ENCODE measurements around the gene PRPF38A. TPM values are rescaled to one million over a fixed set of nuclear protein-coding genes. Genes with fewer than 3 reads are reported as not detected.
A peak's percentile ranks its signal among the peaks of the same experiment; 100 is the strongest.

The PRPF38A gene, protein sequence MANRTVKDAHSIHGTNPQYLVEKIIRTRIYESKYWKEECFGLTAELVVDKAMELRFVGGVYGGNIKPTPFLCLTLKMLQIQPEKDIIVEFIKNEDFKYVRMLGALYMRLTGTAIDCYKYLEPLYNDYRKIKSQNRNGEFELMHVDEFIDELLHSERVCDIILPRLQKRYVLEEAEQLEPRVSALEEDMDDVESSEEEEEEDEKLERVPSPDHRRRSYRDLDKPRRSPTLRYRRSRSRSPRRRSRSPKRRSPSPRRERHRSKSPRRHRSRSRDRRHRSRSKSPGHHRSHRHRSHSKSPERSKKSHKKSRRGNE
- polyA plus RNA-seq, result 10 to 100 TPM; 34.3 to 56.6 (median 42.0) TPM

DNA sequence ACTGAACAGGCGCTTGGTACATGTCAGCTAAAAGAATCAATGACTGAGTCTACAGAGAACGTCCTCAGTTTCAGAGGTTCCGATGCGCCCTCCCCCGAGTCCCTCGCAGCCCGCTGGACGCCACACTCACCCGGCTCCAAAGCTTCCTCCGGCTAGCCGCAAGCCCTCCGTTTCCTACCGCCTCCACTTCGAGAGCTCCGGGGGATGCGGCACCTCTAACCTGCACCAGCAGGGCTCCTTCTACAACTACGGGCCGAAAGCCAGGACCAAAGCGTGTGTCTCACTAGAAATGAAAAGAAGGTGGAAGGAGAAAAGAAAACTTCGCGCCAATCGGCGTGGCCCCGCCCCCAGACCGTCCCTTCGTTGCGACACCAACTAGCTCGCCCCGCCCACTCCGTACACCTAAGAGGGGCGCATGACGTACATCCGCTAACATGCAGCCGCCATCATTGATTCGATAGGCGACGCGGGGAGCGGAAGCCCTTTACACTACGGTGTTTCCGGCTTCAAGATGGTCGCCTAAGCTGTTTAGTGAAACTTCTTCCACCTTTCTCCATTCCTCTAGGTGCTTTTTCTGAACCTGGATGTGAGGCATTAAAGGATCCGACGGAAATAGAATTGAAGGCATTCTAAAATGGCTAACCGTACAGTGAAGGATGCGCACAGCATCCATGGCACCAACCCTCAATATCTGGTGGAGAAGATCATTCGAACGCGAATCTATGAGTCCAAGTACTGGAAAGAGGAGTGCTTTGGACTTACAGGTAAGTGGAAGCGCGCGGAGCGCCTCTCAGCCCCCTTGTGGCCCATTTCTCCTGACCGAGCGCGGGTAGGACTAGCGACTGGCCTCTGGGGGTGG lies at the start of gene PRPF38A, which contains the start of gene ORC1:
PRPF38A (plus strand) TSS at position 487 of the 859 bp plus-strand sequence; CDS start at position 635, 148 bp downstream.
ORC1 (minus strand) TSS at position 308 of the 859 bp plus-strand sequence. CDS start 2,200 bp downstream, outside the sequence.
- peak; percentile 94 for DNase-seq
- Mint-ChIP-seq H3K36me3 (peaks cover 14 to 27% (median 16%) of the 10 kb centered on the region in 3 donors), H3K9me3 (no peaks in the 10 kb centered on the region), H3K27me3 (ENCODE audit: low read depth in 3 of 3) (peaks cover 4 to 12% (median 9%) of the 10 kb centered on the region in 3 donors), H3K4me1 (peaks cover 33 to 54% of the 10 kb centered on the region in 2 donors), H3K4me3 (peak within 1 kb of the TSS; percentile 99 to 100 (median 99)), H3K27ac (peak within 1 kb of the TSS; percentile 94 to 99 (median 99))

DNA sequence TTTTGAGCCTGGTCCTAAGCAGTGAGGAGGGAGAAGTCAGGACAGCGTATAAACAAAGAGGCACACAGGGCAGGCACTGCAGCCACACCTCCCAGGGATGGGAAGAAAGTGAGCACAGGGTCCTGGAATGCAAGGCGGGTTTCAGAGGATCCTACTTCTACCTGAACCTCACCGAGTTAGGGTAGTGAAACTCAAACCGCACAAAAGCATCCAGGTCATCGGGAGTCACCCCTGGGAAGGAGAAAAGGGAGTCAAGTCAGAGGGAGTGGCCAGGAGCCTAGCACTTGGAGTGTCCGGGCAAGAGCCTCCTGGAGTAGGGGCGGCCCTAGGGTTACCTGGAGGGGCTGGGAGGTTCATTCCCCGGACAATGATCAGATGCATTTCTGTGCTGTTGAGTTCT lies 49.0 kb upstream of the PRPF38A start:
- DNase-seq, result no peak
- Mint-ChIP-seq H3K27ac (peak overlapping the region in 2 of 6 donors; percentile 14 to 24), H3K4me3 (no peak overlapping the region), H3K4me1 (no peaks in the 10 kb centered on the region), H3K27me3 (ENCODE audit: low read depth in 3 of 3) (peaks cover 0 to 2% (median 0%) of the 10 kb centered on the region in 3 donors), H3K9me3 (no peaks in the 10 kb centered on the region), H3K36me3 (peaks cover 4 to 53% (median 26%) of the 10 kb centered on the region in 3 donors)

DNA sequence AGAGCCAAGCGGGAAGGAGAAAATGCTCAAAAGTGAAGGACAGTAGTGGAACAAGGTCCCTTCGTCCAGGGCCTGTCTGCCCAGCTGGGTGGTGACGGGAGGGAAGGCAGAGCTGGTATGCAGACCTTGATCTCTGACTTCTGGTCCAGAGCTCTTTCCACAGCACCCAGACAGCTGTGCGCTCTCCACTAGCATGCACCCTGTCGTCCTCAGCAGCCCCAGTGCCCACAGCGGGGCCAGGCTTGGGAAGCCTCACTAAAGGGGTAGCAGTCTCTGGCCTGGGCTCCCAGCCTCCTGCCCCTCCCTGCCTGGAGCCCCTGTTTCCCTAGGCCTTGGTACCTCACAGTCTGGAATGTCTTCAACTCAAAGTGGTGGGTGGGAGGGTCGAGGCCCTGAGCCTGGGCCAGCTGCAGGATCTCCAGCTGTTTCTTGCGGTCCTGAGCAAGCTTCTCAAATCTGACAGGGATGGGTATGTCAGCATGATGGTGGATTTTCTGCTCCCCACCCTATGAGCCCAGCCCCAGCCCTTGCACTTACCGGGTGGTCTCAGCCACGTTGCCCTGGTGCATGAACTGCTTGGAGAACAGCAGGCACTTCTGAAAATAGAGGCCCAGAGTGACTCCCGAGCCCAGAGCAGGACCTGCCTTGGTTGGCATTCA lies 48.4 kb upstream of the PRPF38A start:
- Mint-ChIP-seq H3K36me3 (peaks cover 4 to 55% (median 26%) of the 10 kb centered on the region in 3 donors), H3K27me3 (ENCODE audit: low read depth in 3 of 3) (peaks cover 0 to 2% (median 0%) of the 10 kb centered on the region in 3 donors), H3K4me3 (no peak overlapping the region), H3K27ac (peak overlapping the region in 1 of 6 donors; percentile 2), H3K4me1 (no peaks in the 10 kb centered on the region), H3K9me3 (peaks cover 0 to under 1% (median 0%) of the 10 kb centered on the region in 6 donors)
- no peak for DNase-seq

DNA sequence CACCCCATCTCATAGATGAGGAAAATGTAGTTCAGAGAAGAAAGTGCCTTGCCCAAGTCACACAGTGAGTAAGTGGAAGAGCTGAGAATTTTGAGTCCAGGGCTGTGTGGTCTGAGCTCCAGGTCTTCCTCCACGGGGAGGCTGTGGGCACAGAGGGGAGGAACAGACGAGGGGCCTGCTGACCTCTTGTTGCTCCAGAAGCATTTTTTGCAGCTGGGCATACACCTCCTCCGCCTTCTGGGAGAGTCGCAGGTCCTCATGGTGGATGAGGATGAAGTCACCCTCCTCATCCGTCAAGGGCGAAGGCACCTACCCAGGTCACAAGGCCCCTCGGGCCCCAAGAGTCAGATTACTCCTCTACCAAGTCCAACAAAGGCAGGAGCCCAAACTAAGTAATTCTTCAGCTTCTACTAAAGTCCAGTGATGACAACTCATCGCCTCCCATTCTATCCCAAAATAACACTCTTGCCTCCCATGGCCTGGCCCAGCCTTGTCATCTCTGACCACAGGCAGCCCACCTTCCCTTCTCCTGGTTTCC lies 47.5 kb upstream of the PRPF38A start:
- peaks cover 0 to 2% (median 0%) of the 10 kb centered on the region in 3 donors for H3K27me3 Mint-ChIP-seq (ENCODE audit: low read depth in 3 of 3)
- no peak overlapping the region for H3K4me3 Mint-ChIP-seq
- peak overlapping the region in 2 of 6 donors; percentile 57 to 65 for H3K27ac Mint-ChIP-seq
- H3K4me1 Mint-ChIP-seq, result peaks cover 0 to 3% of the 10 kb centered on the region in 2 donors
- H3K9me3 Mint-ChIP-seq, result peaks cover 0 to 1% (median 0%) of the 10 kb centered on the region in 6 donors
- H3K36me3 Mint-ChIP-seq, result peaks cover 9 to 65% (median 31%) of the 10 kb centered on the region in 3 donors
- no peak for DNase-seq

DNA sequence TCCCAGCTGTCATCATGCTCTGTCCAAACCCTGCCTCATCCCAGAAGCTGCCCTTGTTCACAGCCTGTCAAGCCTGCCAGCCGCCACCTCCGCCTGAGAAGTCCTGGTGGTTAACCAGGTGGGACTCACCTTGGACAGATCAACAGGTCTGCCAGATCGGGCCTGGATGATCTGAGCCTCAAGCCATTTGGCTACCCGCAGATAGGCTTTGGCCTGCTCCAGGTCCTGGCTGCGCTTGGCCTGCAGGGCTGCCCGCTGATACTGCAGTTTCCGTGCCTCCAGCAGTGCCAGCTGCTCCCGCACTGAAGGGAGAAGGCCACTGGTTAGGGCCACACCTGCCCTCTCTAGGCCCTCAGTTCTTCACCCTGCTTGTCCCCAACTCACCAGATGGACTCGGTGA lies 47.0 kb upstream of the PRPF38A start:
- Mint-ChIP-seq H3K4me3 (no peak overlapping the region), H3K36me3 (peaks cover 10 to 65% (median 31%) of the 10 kb centered on the region in 3 donors), H3K27me3 (ENCODE audit: low read depth in 3 of 3) (peaks cover 0 to 2% (median 0%) of the 10 kb centered on the region in 3 donors), H3K4me1 (peaks cover 3 to 5% of the 10 kb centered on the region in 2 donors), H3K9me3 (peaks cover 0 to 1% (median 0%) of the 10 kb centered on the region in 6 donors), H3K27ac (peak overlapping the region in 1 of 6 donors; percentile 65)
- DNase-seq, result no peak

DNA sequence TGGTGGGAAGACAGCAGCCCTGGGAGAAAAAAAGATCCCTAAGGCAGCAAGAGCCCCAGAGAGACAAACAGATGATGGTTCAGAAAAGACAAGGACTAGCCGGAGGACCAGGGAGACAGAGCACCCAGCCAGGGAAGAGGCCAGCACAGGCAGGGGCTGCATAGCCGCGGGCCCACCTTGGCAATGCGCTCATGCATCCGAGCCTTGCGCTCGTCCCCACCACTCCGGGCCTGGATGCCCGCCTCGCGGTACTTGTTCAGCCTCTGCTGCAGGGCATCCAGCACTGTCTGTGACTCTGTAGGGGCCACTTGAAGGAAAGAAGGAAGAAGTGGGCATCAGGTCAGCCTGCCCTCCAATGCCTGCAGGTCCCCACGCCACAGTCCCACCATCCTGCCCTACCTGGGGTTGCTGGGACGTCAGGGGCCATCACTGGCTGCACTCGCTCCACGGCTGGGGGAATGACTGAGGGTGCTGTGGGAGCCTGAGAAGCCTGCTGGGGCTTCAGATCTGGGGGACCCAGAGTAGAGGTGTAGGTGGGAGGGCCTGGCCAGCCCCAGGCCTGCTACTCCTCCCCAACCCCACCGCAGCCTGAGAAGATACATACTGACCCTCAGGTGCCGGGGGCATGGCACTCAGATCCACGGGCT lies 45.4 kb upstream of the PRPF38A start:
- Mint-ChIP-seq H3K27me3 (ENCODE audit: low read depth in 3 of 3) (no peaks in the 10 kb centered on the region), H3K9me3 (peaks cover 0 to 1% (median 0%) of the 10 kb centered on the region in 6 donors), H3K4me1 (peaks cover 8 to 14% of the 10 kb centered on the region in 2 donors), H3K4me3 (no peak overlapping the region), H3K27ac (peak overlapping the region in 1 of 6 donors; percentile 76), H3K36me3 (peaks cover 6 to 56% (median 23%) of the 10 kb centered on the region in 3 donors)
- DNase-seq, result no peak

DNA sequence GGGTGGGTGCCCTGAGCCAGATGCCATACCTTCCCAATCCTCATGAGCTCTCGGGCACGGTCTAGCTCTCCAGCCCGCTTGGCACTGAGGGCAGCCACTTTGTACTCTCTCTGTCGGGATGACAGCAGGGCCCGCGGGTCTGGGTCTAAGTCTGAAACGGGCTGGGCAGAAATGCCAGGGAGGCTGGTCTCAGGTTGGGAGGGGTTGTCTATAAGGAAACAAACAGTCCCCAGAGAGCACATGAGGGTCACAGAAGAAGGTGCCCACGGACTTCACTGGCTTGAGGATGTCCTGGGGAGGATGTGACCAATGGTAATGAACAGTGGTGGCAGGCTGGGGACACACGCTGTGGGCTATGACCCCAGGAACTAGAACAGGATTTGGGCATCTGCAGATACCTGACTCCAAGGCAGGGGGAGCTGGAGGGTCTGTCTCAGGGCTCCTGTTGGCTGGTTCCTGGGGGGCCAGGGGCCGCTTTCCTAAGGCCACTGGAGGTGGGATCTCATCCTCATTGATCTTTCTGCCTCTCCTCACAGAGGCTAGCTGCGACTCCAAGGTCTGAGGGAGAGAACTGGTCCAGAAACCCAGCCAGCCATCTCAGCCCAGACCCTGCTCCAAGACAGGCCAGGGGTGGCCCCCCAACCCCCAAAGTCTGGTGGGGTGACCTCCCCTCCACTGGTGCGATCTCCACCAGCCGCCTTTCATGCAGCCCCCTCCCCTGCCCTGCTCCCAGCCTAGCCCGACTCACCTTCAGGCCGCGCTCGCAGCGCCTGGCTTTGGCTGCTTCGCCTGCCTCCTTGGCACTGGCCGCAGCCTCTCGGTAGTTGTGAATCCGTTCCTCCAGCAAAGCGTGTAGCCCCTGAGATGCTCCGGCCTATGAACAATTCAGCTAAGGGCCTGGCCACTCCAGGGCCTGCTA lies 44.5 kb upstream of the PRPF38A start:
- Mint-ChIP-seq H3K4me3 (no peak overlapping the region), H3K9me3 (peaks cover 0 to 1% (median 0%) of the 10 kb centered on the region in 6 donors), H3K4me1 (peaks cover 18 to 23% of the 10 kb centered on the region in 2 donors), H3K36me3 (peaks cover 6 to 46% (median 22%) of the 10 kb centered on the region in 3 donors), H3K27me3 (ENCODE audit: low read depth in 3 of 3) (peaks cover 0 to under 1% (median 0%) of the 10 kb centered on the region in 3 donors), H3K27ac (no peak overlapping the region)
- no peak for DNase-seq

DNA sequence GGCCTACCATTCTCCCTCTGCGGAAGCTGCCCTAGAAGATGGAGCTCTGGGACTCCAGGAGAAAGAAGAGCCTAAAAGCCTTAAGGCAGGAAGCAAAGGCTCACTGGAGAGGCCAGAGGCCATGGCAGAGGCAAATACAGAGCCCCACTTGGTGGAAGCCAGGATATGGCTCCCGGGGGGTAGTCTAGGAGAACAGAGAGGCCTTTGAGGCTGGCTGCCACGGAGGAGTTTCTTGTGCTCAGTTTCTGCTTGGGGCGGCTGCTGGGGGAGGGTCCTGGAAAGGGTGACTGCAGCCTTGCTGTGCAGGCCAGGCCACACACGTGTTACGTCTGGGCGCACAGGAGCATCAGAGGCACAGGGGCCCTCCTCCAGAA lies 43.8 kb upstream of the PRPF38A start:
- Mint-ChIP-seq H3K4me1 (peaks cover 24 to 30% of the 10 kb centered on the region in 2 donors), H3K36me3 (peaks cover 6 to 40% (median 19%) of the 10 kb centered on the region in 3 donors), H3K4me3 (no peak overlapping the region), H3K27me3 (ENCODE audit: low read depth in 3 of 3) (peaks cover 5 to 7% (median 5%) of the 10 kb centered on the region in 3 donors), H3K9me3 (peaks cover 0 to 1% (median 0%) of the 10 kb centered on the region in 6 donors), H3K27ac (no peak overlapping the region)
- no peak for DNase-seq

DNA sequence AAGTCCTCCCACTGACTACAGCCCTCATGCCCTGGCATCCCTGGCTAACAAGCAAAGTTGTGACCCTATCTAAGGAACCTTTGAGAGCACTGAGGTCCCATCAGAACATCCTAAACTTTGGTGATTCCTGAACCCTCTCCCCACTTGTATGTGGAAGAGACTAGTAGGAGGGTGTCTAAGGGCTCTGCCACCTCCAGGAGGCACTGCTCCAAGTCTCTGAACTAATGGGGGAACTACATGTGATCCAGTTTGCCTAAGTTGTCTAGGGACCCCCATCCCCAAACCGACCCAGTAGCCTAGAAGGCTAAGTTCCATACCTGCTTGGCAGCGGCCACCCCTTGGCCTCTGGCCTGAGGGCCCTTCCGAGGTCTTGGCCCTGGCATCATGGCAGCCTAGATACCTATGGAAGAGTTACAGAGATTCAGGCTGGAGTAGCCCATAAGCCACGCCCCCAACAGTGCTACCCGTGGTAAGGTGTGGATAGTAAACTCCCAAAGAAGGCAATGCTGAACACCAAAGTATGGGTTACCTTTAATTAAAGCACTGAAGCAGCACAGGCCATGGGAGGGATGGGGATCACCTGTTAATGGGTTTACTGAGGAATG lies 40.1 kb upstream of the PRPF38A start:
- H3K36me3 Mint-ChIP-seq, result peaks cover 5 to 16% (median 6%) of the 10 kb centered on the region in 3 donors
- DNase-seq, result no peak
- peak overlapping the region; percentile 90 to 97 (median 96) for H3K4me3 Mint-ChIP-seq
- peak overlapping the region; percentile 72 to 99 (median 97) for H3K27ac Mint-ChIP-seq
- H3K27me3 Mint-ChIP-seq (ENCODE audit: low read depth in 3 of 3), result peaks cover 11 to 24% (median 19%) of the 10 kb centered on the region in 3 donors
- peaks cover 33 to 49% of the 10 kb centered on the region in 2 donors for H3K4me1 Mint-ChIP-seq
- H3K9me3 Mint-ChIP-seq, result peaks cover 0 to 1% (median 0%) of the 10 kb centered on the region in 6 donors

DNA sequence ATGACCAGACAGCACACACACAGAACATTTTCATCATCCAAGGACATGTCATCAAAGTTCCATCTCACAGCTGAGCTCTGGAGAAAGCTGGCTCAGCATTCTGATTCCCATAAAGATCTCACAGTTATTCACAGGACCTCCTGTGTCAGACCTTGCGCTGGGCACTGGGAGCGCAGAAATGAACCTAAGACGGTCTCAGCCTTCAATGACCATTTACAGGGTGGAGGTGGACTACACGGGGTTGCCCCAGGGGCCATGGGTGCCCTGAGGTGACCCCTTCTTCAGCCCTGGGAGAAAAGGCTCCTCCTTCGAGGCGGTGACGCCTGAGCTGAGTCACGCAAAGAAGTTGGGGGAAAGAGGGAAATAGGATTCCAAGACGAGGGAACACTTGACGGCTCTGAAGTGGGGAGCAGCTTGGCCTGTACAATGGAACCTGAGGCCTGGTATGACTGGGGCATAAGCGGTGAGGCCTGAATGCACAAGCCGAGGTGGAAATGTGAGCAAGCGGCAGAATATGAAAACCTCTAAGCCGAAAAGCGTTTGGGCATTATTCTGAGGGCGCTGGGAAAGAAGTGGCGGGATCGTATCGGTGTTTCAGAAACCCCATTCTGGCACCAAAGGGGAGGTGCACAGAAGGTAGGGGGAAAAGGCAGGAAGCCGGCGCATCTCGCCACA lies 39.2 kb upstream of the PRPF38A start:
- Mint-ChIP-seq H3K36me3 (peaks cover 5 to 13% (median 6%) of the 10 kb centered on the region in 3 donors), H3K27ac (peak overlapping the region; percentile 94 to 99 (median 97)), H3K9me3 (peaks cover 0 to 1% (median 0%) of the 10 kb centered on the region in 6 donors), H3K27me3 (ENCODE audit: low read depth in 3 of 3) (peaks cover 13 to 24% (median 19%) of the 10 kb centered on the region in 3 donors), H3K4me1 (peaks cover 33 to 49% of the 10 kb centered on the region in 2 donors), H3K4me3 (peak overlapping the region; percentile 90 to 97 (median 96))
- DNase-seq, result peak in 1 of 3 donors; percentile 13

Data from immature natural killer cell (primary cell).